Measurements from ENCODE around the gene PCSK7. TPM values are rescaled to one million over a fixed set of nuclear protein-coding genes. Genes with fewer than 3 reads are reported as not detected.

Gene PCSK7
- total RNA-seq, 4 donors from 2014 or later: 37.6 to 83.2 (median 56.0) TPM

- intact Hi-C loops (cut with DNase I; ENCODE audit: low total_unique reads): no loop called here
Measured at GRCh38 chr11:117189191-117189940, 42.5 kb downstream of the PCSK7 start.

GRCh38 chr11:117188620-117189081 is 43.2 kb downstream of the PCSK7 start:
- peak in 1 of 2 donors; percentile 87 for DNase-seq (ENCODE audit: low spot score in 2 of 2)
- TF ChIP-seq POLR2A (IDR thresholded peaks at IDR 0.05): no peak
- no peak for TF ChIP-seq CTCF (IDR thresholded peaks at IDR 0.05)
- no peak overlapping the region for H3K4me3 ChIP-seq (ENCODE audit: low read depth, poor library complexity, severe bottlenecking)
- WGBS, 2 donors: 85 to 87% methylated on average over 20 of the region's 20 CpGs
- intact Hi-C loops (cut with DNase I; ENCODE audit: low total_unique reads): no loop called here

More at GRCh38 chr11:117189191-117189940, 42.5 kb downstream of the PCSK7 start:
- H3K4me3 ChIP-seq (ENCODE audit: low read depth, poor library complexity, severe bottlenecking): no peak overlapping the region
- no peak for TF ChIP-seq POLR2A (IDR thresholded peaks at IDR 0.05)
- TF ChIP-seq CTCF (IDR thresholded peaks at IDR 0.05): no peak
- 84 to 88% methylated on average over 16 to 22 of the region's 22 CpGs for WGBS, 2 donors
- DNase-seq (ENCODE audit: low spot score in 2 of 2): peak in 1 of 2 donors; percentile 82

- intact Hi-C loops (cut with DNase I; ENCODE audit: low total_unique reads): no loop called here
- peak in 1 of 2 donors; percentile 74 for DNase-seq (ENCODE audit: low spot score in 2 of 2)
- WGBS, 2 donors: 91 to 94% methylated on average over 16 of the region's 16 CpGs
- TF ChIP-seq CTCF (IDR thresholded peaks at IDR 0.05): no peak
- no peak for TF ChIP-seq POLR2A (IDR thresholded peaks at IDR 0.05)
- no peak overlapping the region for H3K4me3 ChIP-seq (ENCODE audit: low read depth, poor library complexity, severe bottlenecking)
Measured at GRCh38 chr11:117187799-117188481, 43.9 kb downstream of the PCSK7 start.

GRCh38 chr11:117187428-117187798 is 44.5 kb downstream of the PCSK7 start:
- H3K4me3 ChIP-seq (ENCODE audit: low read depth, poor library complexity, severe bottlenecking): no peak overlapping the region
- no peak for TF ChIP-seq POLR2A (IDR thresholded peaks at IDR 0.05)
- no peak for TF ChIP-seq CTCF (IDR thresholded peaks at IDR 0.05)
- intact Hi-C loops (cut with DNase I; ENCODE audit: low total_unique reads): no loop called here
- 89% methylated on average over 13 of the region's 13 CpGs for WGBS, 2 donors
- peak in 1 of 2 donors; percentile 83 for DNase-seq (ENCODE audit: low spot score in 2 of 2)

- TF ChIP-seq POLR2A (IDR thresholded peaks at IDR 0.05) (no peak), CTCF (IDR thresholded peaks at IDR 0.05) (no peak)
- peak in 1 of 2 donors; percentile 70 for DNase-seq (ENCODE audit: low spot score in 2 of 2)
- intact Hi-C loops (cut with DNase I; ENCODE audit: low total_unique reads): no loop called here
- no peak overlapping the region for H3K4me3 ChIP-seq (ENCODE audit: low read depth, poor library complexity, severe bottlenecking)
- WGBS, 2 donors: 76 to 79% methylated on average over 6 of the region's 6 CpGs
Measured at GRCh38 chr11:117187007-117187406, 44.9 kb downstream of the PCSK7 start.

Data from lower leg skin (tissue), 4 donors.